ENCODE data around the gene POLR1G.
"Not testable (repeated sequence)": the region's sequence is repeated elsewhere in the genome, so short reads cannot be mapped to it uniquely, and the experiment has no call there.

The POLR1G gene

DNA sequence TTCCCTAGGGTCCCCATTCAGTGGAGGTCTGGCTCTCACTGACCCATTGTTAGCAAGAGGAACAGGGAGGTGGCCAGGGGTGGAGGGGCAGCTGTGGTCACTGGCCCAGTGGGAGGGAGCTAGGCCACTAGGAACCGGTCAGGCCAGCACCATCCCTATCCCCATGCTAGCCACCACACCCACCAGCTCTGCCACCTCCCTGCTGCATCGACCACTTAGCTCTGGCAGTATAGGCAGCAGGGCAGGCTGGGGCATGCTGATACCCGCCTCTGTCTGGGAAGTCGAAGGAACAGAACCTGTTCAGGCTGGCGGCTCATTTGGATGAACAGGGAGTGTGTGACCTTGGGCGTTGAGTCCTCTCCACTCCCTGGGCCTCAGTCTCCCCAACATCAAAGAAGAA, 6.3 kb upstream of the POLR1G start:
- DNase-seq, result no peak

DNA sequence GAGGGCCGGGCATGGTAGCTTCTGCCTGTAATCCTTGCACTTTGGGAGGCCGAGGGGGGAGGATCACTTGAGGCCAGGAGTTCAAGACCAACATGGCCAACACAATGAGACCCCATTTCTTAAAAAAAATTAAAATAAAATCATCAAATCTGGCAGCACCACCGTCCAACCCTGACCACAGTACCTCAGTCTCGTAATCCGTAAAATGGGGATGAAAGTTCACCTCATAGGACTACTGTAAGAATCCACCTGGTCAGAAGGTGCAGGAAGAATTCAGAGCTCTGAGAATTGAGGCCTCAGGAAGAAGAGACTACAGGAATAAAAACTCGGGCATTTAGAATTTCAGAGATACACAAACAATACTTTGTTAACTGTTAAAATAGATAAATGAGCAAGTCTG, 4.6 kb upstream of the POLR1G start:
- no peak for DNase-seq

DNA sequence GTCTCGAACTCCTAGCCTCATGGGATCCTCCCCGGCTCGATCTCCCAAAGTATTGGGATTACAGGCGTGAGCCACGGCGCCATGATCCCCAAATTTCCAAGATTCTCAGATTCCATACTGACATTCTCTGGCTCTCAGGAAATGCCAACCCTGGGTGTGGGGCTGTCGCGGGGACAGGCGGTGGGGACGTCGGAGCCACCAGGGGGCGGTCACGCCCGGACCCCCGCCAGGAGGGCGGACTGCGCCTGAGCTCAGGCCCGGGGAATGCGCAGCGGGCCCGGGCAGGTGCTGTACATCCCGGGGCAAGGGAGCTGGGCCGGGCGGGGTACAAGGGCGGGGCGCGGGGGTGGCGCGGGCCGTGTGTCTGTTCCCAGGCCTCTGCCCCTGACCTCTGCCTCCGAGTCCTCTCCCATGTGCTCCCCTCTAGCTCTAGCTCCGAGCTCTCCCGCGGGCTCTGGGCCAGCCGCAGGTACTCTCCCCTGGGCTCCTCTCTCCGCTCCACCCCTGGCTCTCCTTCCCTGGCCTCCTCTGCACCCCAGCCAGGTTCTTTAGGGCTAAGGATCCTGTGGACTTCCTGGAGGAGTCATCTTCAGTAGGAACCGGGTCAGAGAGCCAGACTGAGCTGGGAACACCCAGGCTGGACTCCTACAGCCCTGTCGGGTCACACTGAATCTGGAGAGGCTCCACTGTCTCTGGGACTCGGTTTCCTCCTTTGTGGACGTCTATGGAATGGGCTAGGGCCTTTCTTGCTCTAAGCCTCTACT, 4.0 kb upstream of the POLR1G start:
- DNase-seq, result no peak

DNA sequence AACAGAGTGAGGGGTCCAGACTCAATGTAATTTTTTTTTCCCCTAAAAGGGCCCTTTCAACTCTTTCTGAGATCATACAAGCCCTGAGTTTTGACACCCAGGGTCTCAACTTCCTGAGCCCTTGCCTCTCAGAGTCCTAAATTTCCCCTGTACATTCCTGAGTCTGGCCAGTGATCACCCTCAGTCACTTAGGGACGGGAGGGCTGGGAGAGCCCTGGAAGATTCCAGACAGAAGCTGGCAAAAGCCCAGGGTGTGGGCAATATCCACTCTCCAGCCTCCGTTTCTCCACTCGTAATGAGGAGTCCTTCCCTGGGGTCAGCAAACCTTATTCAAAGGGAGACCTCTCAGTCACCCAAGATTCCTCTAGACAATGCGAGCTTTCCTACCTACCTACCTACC, 3.2 kb upstream of the POLR1G start:
- DNase-seq, result no peak

DNA sequence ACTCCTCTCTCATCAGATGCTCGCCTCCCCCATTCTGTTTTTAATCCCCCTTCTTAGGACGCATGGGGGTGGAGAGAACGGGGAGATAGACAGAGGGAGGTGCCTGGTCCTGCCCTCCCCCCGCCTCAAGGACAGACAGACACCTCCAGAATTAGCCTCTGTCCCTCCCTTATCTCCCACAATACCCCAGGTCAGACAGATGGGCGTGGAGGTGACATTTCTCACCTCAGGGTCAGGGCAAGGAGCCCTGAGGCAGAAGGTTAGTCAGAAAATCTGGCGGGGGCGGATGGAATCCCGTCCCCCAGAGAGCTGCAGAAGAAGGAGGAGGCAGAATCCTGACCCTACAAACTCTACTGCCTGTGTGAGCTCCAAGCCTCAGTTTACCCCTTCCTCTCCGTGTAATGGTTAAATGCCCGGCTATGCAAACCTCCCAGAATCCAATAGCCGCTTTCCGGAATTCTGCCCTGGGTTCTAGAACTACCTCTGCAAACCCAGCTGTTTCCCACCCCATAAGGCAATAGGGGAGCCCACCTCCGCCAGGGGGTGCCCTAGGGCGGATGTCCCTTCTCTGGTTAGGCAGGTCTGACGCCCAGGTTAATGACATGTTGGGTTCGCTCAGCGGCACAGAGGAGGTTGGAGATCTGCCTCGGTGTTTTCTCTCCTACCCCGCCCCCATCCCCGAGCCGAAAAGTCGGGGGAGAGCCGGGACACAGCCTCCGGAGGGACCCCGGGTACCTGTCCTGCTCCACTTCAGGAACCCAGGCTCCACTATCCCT, 2.5 kb upstream of the POLR1G start:
- no peak for DNase-seq

DNA sequence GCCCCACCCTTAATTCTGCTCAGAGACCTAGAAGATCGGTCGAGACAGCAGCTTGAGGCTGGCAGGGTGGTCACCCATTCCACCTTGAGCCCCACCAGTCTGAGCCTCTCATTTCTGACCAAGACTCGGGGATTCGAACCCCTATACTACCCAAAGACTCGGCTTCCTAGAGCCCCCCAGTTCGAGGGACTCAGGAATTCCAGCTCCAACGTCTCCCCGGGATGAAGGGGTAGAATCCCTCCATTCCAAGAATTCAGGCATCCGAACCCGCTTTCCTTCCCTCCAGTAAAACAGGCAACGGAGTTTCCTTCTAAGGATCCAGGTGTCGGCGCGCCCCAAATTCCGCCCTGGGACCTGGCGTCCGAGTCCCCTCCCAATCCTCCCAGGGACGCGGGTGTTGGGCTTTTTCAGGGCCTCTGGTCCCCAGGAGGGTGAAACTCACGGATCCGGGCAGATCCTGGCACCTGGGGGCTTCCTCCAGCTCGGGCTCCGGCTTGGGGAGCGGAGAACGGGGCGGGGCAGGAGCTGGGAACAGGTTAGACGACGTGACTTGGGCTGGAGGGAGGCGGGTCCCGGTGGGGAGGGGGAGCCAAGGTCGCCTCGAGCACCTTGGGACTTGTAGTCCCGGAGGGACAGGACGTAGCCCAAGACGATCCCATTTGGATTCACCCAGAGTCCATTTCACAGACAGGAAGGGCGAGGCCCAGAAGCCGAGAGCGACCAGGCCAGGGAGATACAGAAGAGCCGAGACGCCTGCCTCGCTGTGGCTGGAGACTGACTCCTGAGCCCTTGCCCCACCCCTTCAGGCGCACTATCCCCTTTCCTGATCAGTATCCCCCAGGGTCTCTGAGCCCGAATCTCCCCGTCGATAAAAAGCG, 1.6 kb upstream of the POLR1G start, which contains the start of gene PPP1R13L:
TSS of gene PPP1R13L (minus strand) at position 513 of the 878 bp plus-strand sequence. CDS start 6,751 bp downstream, outside the sequence.
- DNase-seq, result no peak

DNA sequence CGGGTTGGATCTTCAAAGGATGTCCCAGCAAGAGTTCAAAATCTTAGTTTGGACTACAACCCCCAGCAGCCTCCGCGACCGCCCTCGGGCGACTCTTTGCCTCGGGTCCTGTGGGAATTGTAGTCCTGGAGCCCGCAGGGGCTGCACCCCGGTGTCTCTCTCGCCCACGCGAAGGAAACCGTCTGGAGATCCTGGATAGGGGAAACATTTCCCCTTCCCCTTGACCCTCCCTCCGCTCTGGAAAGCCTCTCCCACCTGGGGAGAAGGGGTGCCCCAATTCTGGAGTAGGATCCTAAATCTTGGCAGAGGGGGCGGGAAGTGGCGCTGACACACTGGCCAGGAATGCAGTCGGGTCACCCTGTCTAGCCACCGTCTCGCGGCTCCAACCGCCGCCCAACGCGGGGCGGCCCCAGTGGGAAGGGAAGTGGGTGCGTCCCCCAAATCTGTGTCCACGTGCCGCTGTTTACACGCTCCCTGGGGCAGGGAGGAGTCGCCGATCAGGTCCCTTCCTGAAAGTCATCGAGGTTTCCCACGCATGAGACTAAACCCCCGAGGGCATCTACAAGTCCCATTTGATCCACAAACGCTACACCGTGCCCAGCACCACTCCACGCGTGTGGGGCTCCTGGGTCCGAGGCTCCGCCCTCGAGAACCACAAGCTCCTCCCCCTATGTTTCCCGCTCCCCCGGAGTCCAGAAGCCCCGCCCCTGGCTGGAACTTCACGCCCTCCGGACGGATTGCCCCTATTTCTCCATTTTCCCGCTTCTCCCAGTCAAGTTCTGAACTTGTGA, 814 bp upstream of the POLR1G start:
- DNase-seq, result peak; percentile 90

DNA sequence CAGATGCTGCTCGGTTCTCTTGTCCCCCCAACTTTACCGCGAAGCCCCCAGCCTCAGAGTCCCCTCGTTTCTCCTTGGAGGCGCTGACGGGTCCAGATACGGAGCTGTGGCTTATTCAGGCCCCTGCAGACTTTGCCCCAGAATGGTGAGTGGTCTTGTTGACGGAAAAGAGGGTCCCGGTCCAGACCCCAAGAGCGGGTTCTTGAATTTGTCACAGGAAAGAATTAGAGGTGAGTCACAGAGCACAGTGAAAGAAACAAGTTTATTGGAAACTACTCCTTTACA, 589 bp downstream of the POLR1G start:
- no peak for DNase-seq

DNA sequence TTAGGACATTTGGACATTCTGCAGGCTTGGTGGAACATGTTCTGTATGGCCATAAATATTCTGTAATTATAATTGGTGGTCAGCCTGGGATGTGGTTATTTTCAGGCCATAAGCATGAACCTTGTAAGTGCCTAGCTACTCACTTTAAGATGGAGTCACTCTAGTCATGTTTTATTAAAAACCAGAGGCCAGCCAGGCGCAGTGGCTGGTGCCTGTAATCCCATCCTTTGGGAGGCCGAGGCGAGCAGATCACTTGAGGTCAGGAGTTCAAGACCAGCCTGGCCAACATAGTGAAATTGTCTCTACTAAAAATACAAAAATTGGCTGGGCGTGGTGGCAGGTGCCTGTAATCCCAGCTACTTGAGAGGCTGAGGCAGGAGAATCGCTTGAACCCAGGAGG, 1.1 kb downstream of the POLR1G start:
- not testable (repeated sequence) for DNase-seq

DNA sequence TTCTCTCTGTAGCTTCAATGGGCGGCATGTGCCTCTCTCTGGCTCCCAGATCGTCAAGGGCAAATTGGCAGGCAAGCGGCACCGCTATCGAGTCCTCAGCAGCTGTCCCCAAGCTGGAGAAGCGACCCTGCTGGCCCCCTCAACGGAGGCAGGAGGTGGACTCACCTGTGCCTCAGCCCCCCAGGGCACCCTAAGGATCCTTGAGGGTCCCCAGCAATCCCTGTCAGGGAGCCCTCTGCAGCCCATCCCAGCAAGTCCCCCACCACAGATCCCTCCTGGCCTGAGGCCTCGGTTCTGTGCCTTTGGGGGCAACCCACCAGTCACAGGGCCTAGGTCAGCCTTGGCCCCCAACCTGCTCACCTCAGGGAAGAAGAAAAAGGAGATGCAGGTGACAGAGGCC, 1.7 kb downstream of the POLR1G start:
- no peak for DNase-seq

DNA sequence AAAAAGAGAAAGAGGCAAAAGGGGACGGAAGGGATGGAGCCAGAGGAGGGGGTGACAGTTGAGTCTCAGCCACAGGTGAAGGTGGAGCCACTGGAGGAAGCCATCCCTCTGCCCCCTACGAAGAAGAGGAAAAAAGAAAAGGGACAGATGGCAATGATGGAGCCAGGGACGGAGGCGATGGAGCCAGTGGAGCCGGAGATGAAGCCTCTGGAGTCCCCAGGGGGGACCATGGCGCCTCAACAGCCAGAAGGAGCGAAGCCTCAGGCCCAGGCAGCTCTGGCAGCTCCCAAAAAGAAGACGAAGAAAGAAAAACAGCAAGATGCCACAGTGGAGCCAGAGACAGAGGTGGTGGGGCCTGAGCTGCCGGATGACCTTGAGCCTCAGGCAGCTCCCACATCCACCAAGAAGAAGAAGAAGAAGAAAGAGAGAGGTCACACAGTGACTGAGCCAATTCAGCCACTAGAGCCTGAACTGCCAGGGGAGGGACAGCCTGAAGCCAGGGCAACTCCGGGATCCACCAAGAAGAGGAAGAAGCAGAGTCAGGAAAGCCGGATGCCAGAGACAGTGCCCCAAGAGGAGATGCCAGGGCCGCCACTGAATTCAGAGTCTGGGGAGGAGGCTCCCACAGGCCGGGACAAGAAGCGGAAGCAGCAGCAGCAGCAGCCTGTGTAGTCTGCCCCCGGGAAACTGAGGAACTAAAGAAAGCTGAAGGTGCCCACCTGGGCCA, 2.5 kb downstream of the POLR1G start:
- DNase-seq, result no peak

DNA sequence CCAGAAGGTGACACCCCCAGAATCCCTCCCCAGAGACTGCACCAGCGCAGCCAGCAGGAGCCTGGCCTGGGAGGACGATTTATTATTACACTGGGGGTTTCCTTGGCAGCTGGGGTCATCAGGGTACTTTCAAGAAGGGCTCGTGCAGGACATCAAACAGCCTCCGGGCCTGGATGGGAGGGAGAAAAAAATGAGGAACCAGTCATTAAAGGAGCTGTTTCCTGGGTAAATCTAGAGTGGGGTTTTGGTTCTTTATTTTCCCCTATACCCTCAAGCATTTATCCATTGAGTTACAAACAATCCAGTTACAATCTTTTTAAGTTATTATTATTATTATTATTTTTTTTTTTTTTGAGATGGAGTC, 3.1 kb downstream of the POLR1G start:
- DNase-seq, result no peak

DNA sequence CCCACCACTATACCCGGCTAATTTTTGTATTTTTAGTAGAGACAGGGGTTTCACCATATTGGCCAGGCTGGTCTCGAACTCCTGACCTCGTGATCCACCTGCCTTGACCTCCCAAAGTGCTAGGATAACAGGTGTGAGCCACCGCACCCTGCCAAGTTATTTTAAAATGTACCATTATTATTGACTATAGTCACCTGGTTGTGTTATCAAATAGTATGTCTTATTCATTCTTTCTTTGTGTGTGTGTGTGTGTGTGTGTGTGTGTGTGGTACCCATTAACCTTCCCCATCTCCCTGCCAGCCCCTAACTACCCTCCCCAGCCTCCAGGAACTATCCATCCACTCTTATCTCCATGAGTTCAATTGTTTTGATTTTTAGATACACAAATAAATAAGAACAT, 3.9 kb downstream of the POLR1G start:
- not testable (repeated sequence) for DNase-seq

DNA sequence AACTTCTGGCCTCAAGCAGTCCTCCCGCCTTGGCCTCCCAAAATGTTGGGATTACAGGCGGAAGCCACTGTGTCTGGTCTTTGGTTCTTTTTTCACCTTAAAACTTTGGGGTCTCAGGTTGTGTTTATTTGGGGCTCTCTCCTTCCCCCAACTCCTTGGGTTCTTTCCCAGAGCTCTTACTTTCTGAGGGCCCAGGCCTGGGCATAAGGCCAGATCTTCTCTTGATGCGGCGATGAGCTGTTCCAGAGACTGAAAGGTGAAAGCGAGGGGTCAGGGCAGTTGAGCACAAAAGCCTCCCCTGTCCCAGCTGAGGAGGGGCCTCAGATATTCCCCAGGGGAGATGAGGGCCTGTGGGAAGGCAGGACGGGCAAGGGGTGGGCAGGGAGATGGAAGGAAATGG, 7.1 kb downstream of the POLR1G start:
- no peak for DNase-seq

DNA sequence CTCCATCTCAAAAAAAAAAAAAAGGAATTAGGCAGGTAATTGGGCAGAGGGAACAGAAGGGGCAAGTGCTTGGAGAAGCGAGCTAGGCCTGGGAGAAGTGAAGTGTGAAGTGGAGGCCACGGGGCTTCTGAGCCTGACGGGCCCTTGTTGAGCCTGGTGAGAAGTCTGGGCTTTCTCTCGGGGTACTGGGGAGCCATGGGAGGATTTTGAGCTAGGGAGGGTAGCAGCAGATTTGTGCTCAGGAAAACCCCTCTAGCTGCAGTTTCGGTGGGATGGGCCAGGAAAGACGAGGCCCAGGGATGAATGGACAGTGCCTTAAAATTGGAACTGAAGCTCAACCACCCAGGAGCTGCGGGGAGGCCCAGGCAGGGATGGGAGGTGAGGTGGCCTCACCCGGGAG, 8.0 kb downstream of the POLR1G start:
- no peak for DNase-seq

DNA sequence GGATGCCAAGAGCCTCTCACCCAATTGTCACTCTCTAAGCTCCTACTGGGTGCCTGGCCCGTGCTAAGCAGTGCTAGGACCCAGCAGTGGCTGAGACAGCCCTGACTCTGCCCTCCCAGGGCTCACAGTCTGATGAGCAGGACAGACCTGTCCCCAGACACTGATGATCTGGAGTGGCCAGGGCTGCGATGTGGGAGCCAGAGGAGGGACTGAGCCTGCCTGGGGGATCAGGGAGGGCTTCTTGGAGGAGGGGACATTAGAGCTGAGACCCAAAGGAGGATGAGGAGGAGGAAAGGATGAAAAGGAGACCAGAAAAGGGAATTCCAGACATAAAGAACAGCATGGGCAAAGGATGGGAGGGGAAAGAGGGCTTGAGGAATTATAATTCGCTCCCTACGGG, 10.7 kb downstream of the POLR1G start:
- no peak for DNase-seq

DNA sequence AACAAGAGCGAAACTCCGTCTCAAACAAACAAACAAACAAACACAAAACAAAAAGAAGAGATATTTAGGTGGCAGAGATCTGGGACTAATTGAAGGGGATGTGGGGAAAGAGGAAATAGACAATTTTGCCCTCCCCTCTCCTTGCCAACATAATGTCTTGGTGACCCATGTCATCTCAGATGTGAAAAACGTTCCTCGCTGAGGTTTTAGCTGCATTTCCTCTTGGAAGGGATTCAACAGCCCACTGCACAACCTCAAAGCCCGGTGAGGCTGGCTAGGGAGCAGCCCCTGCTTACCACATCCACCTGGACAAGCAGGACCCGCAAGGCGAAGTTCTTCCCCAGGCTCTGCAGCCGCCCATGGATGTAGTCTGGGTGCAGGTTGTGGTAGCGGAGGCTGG, 12.4 kb downstream of the POLR1G start:
- no peak for DNase-seq

DNA sequence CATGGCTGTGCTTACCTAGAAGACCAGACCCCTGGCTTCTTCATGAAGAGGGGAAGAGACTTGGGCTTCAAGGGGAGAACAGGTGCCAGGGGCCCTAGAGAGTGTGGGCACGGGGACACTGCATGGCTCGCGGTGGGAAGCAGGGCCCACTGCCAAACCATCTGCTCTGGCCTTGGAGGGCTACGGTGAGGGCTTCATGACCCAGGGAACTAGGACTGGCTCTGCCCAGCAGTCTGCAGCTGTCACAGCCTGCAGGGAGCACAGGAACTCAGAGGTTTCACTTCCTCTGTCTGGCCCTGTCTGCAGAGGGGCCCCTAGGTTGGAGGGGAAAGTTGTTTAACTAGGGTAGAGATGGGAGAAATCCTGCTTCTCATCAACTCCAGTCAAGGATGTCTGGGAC, 13.0 kb downstream of the POLR1G start:
- no peak for DNase-seq

DNA sequence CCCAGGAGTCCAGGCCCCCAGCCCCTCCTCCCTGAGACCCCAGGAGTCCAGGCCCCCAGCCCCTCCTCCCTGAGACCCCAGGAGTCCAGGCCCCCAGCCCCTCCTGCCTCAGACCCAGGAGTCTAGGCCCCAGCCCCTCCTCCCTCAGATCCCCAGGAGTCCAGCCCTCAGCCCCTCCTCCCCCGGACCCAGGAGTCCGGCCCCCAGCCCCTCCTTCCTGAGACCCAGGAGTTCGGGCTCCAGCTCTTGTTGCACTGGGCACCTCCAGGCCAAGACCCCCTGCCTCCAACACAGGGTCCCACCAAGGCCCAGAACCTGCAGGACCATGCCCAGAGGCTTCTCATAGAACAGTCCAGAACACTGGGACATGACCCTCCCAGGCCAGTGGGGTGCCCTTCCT, 13.5 kb downstream of the POLR1G start:
- no peak for DNase-seq

DNA sequence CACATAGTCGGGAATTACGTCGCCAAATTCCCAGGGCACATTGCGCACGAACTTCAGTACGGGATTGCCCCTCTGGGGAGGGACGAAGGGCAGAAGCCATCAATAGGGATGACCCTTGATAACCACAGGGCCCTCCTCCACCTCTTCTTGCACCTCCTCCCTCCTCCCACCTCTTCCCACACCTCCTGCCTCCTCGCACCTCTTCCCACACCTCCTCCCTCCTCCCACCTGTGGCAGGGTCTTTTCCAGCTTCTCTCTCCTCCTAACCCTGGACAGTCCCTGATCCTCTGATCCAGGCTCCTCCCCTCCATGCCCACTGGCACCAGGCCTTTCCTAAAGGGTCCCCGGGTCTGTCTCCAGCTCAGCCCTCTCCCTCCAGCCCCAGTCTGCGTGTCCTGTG, 13.9 kb downstream of the POLR1G start:
- DNase-seq, result no peak

DNA sequence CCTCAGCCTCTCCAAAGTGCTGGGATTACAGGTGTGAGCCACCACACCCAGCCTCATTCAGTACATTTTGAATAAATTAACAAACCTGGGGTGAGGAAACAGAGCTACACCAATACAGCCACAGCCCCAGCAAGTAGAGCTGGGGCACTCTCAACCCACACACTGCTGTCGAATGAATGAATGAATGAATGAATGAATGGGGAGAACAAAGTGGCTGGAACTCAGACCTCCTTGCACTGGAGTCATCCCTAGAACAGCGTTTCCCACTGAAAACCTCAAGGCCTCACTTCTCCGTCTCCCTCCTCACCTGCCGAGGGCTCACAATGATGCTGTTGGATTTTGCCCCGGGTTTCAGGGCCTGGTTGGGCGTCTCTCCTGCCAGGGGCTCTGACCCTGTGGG, 14.4 kb downstream of the POLR1G start:
- no peak for DNase-seq

DNA sequence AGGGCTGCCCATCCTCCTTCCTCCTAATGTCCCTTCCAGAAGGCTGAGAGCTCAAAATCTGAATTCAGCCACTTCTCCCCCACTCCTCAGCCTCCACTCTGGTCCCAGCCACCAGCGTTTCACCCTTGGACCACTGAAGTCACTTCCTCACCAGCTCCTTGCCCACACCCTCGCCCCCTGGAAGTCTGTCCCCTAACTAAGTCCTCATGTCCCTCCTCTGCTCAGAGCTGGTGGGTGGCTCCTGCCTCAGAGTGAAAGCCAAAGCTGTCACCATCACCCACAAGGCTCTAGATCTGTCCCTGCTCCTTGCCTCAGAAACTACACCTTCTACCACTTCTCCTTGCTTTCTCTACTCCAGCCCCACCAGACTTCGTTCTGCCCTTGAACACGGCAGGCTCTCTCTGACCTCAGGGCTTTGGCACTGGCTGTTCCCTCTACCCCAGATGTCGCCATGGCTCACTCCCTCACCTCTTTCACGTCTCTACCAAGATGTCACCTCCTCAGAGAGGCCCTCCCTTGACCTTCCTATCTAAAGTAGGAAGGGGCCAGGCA, 15.6 kb downstream of the POLR1G start:
- no peak for DNase-seq

Measured in HCEC 1CT (cell line).